Measurements from ENCODE around the gene TLE3. TPM values are rescaled to one million over a fixed set of nuclear protein-coding genes. Genes with fewer than 3 reads are reported as not detected.

The TLE3 gene
- total RNA-seq, 4 donors from 2014 or later: 54.8 to 99.5 (median 57.6) TPM

- no peak for TF ChIP-seq CTCF (IDR thresholded peaks at IDR 0.05; ENCODE audit: low read depth)
These were observed 5.8 kb downstream of the TLE3 start for GRCh38 chr15:70091726-70092463.

GRCh38 chr15:70090436-70091296 lies 7.1 kb downstream of the TLE3 start:
- TF ChIP-seq CTCF (IDR thresholded peaks at IDR 0.05; ENCODE audit: low read depth): no peak

- TF ChIP-seq CTCF (IDR thresholded peaks at IDR 0.05; ENCODE audit: low read depth): no peak
These were observed 8.1 kb downstream of the TLE3 start for GRCh38 chr15:70089692-70089971.

GRCh38 chr15:70088887-70089691 lies 8.6 kb downstream of the TLE3 start:
- TF ChIP-seq CTCF (IDR thresholded peaks at IDR 0.05; ENCODE audit: low read depth): no peak

- TF ChIP-seq CTCF (IDR thresholded peaks at IDR 0.05; ENCODE audit: low read depth): no peak
These were observed 9.3 kb downstream of the TLE3 start for GRCh38 chr15:70088455-70088854.

GRCh38 chr15:70087708-70088352 lies 9.9 kb downstream of the TLE3 start:
- no peak for TF ChIP-seq CTCF (IDR thresholded peaks at IDR 0.05; ENCODE audit: low read depth)

All from subcutaneous adipose tissue (tissue), 4 donors.